CD4-positive, alpha-beta T cell treated with Interleukin-21 for 1 hour (primary cell): ENCODE results near the gene CTNND2.

Source experiments
- DNase-seq: peaks from one replicate; pipeline ENCODE4 v3.0.0-alpha.2; 2020

Gene CTNND2

GRCh38 chr5:11518676-11519075, 385.6 kb downstream of the CTNND2 start:
- no peak for DNase-seq

- DNase-seq, result no peak
Measured at GRCh38 chr5:11514705-11515432, 389.4 kb downstream of the CTNND2 start.

- no peak for DNase-seq
Measured at GRCh38 chr5:11511878-11512277, 392.4 kb downstream of the CTNND2 start.

- no peak for DNase-seq
Measured at GRCh38 chr5:11510889-11511288, 393.4 kb downstream of the CTNND2 start.

- DNase-seq, result no peak
Measured at GRCh38 chr5:11509793-11510192, 394.5 kb downstream of the CTNND2 start.

GRCh38 chr5:11507156-11507910, 396.9 kb downstream of the CTNND2 start:
- DNase-seq, result no peak

- DNase-seq, result no peak
Measured at GRCh38 chr5:11504886-11505193, 399.4 kb downstream of the CTNND2 start.

- DNase-seq, result no peak
Measured at GRCh38 chr5:11504065-11504885, 400.0 kb downstream of the CTNND2 start.

- no peak for DNase-seq
Measured at GRCh38 chr5:11502783-11503182, 401.5 kb downstream of the CTNND2 start.

GRCh38 chr5:11497651-11498050, 406.6 kb downstream of the CTNND2 start:
- DNase-seq, result no peak

GRCh38 chr5:11496137-11496719, 408.0 kb downstream of the CTNND2 start:
- no peak for DNase-seq

GRCh38 chr5:11494340-11494739, 409.9 kb downstream of the CTNND2 start:
- DNase-seq, result no peak

- no peak for DNase-seq
Measured at GRCh38 chr5:11491404-11492075, 412.7 kb downstream of the CTNND2 start.

- DNase-seq, result no peak
Measured at GRCh38 chr5:11483630-11484029, 420.6 kb downstream of the CTNND2 start.

- no peak for DNase-seq
Measured at GRCh38 chr5:11482011-11482410, 422.2 kb downstream of the CTNND2 start.

- no peak for DNase-seq
Measured at GRCh38 chr5:11477786-11478185, 426.5 kb downstream of the CTNND2 start.

GRCh38 chr5:11476866-11477265, 427.4 kb downstream of the CTNND2 start:
- DNase-seq, result no peak

GRCh38 chr5:11468334-11469039, 435.8 kb downstream of the CTNND2 start:
- DNase-seq, result no peak

- no peak for DNase-seq
Measured at GRCh38 chr5:11467588-11467987, 436.7 kb downstream of the CTNND2 start.

GRCh38 chr5:11459716-11460115, 444.5 kb downstream of the CTNND2 start:
- DNase-seq, result no peak

- DNase-seq, result no peak
Measured at GRCh38 chr5:11455505-11455904, 448.7 kb downstream of the CTNND2 start.

GRCh38 chr5:11452852-11453251, 451.4 kb downstream of the CTNND2 start:
- DNase-seq, result no peak
